ENCODE results near the gene UNC80.

Gene UNC80

DNA sequence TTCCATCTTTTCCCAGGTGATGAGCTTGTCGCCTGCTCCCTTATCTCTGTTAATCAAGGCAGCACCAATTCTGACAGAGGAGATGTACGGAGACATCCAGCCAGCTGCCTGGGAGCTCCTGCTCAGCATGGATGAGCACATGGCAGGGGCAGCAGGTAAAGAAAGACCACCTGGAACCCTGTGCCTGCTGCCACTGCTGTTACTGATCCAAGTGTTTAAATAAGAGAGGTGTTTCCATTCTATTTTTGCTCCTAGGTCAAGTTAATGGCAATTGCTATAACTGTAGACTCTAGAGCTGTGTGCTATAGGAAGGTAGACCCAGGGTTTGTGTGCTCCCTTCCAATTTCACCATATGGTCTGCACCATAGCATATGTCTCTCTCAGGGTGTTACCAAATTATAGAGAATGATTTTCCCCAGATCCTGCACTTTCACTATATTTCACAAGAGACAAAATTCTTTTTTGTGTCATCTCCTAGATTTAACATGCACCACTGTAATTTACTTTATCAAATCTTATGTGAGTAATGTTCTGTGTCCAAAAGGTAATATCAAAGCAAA is 142.2 kb downstream of the UNC80 start:
- no peak for DNase-seq (ENCODE audit: low read depth in 3 of 3)

DNA sequence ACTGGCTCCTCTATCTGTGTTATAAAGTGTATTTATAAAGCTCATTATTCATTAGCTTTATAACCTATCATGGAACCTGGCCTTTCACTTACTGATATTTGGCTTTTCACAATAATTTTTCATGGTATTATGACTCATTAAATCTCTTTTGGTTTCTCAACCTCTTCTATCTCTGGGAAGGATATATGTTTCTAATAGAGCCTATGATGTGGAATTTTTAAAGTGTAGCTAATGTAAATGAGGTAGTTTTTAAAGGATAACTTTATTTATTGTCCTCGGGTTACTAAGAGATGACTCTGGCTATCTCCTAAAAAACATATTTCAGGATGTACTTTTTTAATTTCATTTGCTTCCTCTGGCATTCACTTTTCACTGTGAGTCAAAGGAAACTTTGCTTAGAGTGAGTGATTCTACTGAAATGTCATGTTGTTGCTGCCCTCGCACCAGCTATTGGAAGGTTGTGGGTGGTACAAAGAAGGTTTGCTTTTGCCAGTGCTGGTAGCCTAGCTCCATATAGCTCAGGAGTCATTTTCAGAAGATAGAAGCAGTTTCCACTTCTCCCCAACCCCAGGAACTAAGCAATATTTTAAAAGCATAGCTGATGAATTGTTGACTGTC is 145.6 kb downstream of the UNC80 start:
- DNase-seq (ENCODE audit: low read depth in 3 of 3): no peak

DNA sequence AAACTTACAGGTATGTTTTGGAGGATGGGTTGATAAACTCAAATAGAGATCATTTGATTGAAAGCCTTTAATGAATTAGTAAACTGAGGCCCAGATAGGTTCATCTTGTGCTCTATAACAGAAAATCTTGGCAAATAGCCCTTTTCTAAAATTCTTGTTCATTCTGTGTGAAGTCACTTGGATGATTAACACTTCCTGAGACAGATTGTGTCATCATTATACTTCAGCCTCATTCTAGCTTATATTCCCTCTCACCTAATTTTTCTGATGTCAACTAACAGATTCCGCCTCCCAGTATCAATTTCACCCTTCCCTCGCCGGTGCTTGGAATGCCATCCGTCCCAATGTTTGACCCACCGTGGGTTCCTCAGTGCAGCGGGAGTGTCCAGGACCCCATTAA is 146.6 kb downstream of the UNC80 start:
- no peak for DNase-seq (ENCODE audit: low read depth in 3 of 3)

DNA sequence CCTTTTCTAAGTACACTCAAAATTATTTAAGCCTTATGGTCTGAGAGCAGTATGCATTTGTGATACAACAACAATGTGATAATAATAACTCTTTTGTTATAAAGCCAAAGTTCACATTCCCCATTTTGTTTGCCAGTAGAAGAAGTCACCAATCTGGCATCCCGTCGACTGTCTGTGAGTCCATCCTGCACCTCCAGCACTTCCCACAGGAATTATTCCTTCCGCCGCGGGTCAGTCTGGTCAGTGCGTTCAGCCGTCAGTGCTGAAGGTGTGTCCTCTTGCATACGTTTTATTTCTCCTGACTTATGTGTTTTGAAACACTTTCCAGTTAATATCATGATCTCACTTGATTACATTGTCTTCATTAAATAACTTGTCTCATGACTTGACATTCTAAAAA is 150.5 kb downstream of the UNC80 start:
- no peak for DNase-seq (ENCODE audit: low read depth in 3 of 3)

DNA sequence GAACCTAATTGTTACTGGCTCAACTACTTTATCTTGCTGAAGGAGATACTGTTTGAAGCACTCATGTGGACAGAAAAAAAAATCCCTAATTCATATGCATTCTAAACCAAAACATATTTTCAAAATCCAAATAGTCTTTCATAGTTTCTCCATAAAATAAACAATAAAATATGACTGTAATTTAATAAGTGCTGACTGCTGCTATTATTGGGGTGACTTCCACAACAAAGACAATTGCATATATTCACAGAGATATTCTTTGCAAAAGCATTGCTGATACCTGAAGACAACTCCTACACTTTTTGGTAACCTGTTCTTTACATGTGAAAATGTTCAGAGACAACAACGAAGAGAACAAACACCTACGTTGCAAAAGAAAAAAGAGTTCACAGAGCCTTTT is 157.7 kb downstream of the UNC80 start:
- no peak for DNase-seq (ENCODE audit: low read depth in 3 of 3)

DNA sequence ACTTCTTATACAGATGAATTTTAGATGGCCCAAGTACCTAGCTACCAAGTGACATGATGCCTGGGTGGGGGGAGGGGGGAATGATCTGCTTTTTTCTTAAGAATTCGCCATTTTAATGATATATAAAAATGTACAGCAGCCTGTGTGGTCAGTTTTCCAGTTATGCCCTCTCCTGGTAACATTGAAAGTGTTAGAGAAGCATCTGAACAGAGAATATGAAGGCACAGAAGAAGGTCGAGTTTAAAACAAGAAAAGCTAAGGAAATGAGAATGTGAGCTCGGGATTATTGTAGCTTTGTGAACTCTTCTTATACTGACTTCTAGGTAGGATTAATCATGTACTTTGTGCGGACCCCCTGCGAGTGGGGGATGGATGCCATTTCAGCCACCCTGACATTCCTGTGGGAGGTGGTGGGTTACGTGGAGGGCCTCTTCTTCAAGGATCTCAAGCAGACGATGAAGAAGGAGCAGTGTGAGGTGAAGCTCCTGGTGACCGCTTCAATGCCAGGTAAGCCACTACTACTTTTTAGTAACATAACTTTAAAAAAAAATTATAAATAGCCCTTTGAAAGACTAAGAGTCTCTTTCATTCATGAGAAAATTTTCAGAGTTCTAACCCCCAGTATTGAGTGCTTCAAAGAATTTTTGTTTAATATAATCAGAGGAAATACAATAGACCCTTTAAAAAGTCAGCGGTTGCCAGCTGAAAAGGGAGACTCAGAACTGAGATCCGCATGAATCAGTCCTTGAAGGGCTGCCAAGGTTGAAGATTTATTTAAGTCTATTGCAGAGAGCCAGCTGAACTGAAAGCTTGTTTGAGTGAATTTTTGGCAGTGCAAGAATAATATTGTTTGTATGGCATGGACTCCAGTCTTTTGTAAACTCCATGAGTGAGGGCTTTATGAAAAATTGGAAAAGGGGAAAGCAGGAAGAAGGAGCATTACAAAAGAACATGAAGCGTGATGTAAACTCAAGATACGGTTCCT is 162.2 kb downstream of the UNC80 start:
- DNase-seq (ENCODE audit: low read depth in 3 of 3): no peak

DNA sequence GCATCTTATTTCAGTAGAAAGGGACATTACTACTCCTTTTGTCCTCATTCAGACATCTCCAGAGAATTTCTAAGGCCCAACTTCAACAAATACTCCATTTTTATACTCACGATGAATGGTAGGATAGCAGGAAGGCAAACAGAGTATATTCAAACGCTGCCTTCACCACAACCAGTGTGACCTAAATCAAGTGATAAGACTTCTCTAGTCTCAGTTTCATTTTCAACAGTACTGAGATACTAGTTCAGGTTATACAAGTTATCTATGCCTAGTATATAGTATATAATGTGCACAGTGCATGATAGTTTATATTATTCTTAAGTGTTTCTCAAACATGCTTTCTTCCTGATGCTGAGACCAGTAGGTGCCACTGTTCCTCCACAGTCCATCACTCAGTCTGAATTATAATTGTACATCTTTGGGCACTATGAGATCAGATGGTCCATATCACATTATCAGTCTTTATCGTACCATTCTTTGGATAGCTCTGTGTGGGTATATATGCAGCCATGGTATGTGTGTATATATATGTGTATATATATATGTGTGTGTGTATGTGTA is 164.6 kb downstream of the UNC80 start:
- no peak for DNase-seq (ENCODE audit: low read depth in 3 of 3)

DNA sequence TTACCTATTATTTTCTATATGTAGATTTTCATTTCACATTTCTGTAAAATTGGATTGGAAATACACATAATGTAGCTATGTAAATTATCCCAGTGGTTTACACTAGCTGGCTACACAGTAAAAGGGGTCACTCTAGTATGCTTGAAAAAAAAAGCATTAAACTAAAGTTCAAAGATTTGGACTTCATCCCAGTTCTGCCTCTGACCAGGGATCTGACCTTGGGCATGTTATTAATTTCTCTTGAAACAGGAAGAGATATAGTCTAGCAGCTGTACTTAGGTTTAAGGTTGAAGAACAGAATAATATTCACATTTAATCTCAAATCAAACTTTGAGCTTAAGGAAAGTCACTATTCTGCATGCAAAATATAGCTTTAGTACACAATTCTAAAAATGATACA is 166.3 kb downstream of the UNC80 start:
- DNase-seq (ENCODE audit: low read depth in 3 of 3): no peak

DNA sequence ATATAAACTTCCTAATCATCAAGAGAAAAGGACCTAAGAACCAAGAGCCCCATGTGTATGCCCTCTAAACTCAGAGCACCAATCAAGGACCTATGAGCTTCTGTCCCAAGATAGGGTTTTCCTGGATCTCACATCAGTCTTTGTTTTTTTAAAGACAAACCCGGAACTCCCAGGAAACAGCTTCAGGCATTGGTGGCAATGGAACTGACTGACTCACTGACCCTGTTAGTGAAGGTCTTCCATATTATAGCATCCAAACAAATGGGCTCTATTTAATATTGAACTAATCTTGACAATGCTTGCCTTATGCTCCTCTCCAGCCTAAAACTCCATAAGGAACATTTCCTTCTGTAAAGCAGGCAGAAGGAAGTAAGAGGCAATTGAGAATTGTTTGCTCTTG is 167.3 kb downstream of the UNC80 start:
- no peak for DNase-seq (ENCODE audit: low read depth in 3 of 3)

DNA sequence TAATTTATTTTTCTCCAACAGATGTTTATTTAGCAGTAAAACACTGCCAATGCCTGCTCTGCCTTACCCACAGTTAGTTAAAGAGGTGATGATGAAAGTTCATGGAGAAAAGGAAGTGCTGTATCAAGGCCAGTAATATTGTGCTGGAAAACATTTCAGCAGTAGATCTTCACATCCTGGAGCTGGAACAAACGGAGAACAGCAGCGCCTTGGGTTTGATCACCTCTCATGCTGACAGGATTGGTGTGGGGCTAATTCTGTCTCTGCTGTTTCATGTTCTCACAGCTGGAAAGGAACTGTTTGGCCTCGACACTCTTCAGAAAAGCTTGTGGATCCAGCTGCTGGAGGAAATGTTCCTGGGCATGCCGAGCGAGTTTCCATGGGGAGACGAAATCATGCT is 169.3 kb downstream of the UNC80 start:
- DNase-seq (ENCODE audit: low read depth in 3 of 3): no peak

DNA sequence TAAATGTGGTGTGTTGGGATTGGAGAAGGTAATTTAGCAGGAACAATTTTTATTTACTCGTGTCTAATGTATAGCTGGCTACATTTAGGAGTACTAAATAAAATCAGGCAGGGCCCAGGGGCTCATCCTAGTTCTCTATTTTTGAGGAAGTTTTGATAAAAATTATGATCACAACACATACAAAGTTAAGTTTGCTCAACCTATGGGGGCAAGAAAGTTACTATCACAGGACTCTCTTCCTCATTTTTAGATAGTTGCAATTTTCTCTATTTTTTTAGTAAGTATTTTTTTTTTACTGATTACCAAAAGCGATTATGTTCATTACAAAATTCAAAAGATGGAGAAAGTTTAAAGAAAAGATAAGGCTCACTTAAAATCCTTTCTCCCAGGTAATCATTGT is 170.8 kb downstream of the UNC80 start:
- no peak for DNase-seq (ENCODE audit: low read depth in 3 of 3)

DNA sequence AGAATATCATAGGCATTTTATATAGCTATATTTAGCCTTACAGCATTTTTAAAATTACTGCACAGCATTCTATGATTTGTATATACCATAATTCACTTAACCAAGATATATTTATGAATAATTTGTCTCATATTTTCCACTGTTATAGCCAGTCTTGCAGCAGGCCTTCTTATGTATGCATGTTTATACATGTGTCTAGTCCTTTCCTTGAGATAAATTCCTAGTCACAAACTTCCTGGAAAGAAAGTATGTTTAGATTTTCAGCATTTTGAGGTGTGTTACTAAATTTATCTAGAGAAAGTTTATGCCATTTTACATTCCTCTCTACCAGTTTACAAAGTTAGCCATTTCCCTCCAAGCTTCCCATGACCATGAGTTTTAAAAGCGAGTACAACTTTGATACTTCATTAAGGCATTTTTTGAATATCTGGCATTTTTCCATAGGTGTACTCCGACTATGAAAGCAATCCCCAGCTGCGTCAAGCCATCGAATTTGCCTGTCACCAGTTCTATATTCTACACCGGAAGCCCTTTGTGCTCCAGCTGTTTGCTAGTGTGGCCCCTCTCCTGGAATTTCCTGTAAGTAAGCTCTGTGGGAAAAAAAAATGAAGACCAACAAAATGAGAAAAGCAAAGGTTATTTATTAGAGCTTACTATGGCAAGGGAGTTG is 171.4 kb downstream of the UNC80 start:
- DNase-seq (ENCODE audit: low read depth in 3 of 3): no peak

DNA sequence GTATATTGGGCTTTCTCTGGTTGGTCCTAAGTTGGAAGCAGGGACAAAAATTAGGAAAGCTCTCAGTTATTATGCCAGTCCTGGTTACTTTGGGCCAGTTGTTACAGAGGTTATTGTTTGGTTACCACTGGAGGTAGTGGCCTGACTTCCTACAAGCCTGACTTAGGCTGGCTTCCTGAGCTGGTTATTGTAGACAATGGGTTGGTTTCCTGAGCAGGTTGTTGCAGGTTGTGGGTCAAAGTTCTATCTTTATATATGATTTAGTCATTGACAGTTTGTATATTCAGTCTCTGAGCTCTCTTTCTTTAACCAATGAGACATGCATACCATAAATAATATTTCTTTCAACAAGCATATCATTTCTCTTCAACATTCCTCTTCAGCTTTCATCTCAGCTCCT is 172.1 kb downstream of the UNC80 start:
- no peak for DNase-seq (ENCODE audit: low read depth in 3 of 3)

DNA sequence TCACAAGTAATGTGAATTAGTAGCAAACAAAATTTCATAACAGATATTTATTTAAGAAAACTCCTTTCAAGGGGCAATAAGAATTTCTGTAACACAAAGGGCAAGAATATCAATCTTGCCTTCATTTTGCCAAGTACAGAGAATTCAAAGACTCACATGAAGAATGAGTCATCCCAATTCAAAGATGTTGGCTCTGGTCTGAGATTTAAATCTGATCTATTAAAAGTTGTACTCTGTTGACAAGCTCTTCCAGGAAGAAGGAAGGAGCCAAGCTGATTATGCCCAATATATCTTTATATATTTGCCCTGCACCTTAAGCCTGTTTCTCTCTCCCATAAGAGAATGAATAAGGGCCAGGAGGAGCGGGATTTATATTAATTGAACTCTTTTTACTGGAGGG is 174.9 kb downstream of the UNC80 start:
- DNase-seq (ENCODE audit: low read depth in 3 of 3): no peak

DNA sequence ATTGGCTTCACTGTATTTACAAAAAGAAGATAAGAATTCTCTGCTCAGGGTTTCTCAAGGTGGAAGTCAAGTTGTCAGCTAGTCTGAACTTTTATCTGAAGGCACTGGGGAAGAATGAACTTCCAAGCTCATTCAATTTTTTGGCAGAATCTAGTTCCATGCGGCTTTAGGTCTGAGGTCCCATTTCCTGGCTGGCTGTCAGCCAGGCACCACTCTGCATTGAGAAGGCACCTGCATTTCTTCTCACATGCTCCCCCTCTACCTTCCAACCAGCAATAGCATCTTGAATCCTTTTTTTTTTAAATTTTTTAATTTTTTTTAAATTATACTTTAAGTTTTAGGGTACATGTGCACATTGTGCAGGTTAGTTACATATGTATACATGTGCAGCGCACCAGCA is 184.6 kb downstream of the UNC80 start:
- DNase-seq (ENCODE audit: low read depth in 3 of 3): no peak

DNA sequence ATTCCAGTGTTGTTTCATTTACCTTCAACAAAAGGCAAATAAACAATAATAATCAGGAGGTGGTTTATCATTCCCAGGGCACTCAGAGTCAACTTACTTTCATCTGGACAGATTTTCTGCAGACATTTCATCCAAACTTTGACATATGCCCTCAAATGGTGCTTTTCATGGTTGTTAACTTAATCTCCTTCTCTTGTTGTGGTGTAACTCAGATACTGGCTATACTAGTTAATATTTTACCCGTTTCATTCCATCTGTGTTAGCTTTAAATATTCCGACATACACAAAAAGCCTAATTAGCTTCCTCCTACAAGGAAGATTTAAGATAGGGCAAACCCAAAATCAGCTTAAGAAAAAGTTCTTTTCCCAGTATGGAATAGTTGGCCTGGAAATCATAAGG is 186.4 kb downstream of the UNC80 start:
- DNase-seq (ENCODE audit: low read depth in 3 of 3): no peak

DNA sequence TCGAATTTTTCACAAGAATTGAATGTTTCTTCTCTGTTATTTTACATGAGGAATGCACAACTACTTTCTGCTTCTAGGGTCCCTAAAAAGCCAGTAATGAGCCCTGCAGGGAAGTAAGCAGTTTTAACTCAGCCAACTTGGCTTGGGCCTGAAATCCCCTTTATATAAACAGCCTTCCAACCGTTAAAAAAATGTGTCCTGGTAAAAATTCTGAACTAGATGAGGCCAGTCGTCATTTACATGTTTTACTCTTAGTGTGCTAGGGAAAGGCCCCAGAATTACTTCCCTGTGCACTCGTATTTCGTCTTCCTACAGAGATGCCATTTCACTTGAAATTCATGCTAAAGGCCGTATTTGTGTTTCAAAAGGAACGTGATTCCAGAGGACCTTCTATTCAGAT is 188.4 kb downstream of the UNC80 start:
- no peak for DNase-seq (ENCODE audit: low read depth in 3 of 3)

DNA sequence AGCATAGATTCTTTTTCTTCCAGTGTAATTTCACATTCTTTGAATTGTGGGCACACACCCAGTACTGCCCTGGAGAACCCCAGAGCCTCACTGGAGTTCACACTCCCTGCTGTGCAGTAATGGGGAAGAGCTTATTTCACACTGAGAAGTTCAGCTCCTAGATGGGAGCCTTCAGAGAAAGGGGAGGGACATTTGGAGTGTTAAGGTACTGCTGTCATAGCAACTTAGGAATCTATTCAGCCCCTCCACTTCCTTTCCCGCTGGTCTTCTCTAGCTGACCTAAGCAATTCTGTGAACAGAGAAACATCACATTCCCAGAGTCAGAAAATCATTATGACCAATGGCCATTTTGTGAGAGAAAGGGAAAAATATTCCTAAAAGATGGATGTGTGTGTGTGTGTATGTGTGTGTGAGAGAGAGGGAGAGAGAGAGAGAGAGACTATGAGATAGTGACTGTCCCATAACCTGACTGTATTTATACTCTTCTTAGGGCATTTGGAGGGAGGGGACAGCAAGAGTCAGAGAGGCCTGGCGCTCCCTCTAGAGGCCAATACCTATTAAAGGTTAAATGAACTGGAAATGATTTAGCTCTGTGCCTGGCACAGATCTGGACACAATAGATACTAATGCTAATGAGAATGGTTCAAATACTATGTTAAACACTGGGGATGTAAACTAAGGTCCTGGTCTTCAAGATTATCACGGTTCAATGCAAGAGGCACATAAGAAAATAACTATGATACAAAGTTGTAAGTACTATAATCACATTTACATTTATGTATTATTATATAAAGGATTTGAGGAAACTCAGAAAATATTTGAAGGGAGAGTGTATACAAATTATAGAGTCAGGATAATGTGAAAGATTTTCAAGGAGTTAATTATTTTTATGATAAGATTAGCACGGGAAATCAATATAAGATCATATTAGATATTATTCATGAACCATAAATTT is 189.3 kb downstream of the UNC80 start:
- DNase-seq (ENCODE audit: low read depth in 3 of 3): peak in 2 of 3 experiments; percentile 2 to 3

DNA sequence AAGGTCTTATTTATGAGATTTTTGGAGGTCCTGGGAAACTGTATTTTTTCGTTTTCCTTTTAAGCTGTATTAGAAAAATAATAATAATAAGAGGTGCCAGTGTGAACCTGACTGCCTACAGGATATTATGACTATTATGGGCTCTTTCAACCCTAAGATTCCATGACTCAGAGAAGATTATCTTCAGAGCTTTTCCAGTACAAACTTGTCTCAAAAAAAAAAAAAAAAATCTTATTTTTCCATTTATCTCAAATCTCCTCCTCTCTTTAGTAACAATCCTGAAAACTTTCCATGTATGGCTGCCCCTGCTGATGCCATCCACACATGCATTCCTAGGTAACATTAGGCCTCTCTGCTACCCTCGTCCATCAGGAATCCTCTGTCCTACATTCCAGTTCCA is 194.1 kb downstream of the UNC80 start:
- DNase-seq (ENCODE audit: low read depth in 3 of 3): no peak

DNA sequence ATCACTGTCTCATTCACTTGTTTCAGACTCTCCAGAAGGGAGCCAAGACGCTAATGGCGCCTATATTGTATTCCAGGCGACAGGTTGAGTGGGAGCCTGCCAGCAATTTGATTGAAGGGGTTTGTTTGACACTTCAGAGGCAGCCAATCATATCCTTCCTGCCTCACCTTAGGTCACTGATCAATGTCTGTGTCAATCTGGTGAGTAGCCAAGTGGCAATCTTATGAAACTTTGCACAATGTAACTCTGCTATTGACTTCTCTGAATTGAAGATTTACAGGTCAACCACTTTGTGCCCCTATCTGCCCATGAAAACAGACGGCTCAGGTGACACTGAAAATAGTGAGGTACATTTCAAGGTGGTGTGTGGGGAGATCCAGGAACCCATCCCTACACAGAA is 198.1 kb downstream of the UNC80 start:
- DNase-seq (ENCODE audit: low read depth in 3 of 3): no peak

DNA sequence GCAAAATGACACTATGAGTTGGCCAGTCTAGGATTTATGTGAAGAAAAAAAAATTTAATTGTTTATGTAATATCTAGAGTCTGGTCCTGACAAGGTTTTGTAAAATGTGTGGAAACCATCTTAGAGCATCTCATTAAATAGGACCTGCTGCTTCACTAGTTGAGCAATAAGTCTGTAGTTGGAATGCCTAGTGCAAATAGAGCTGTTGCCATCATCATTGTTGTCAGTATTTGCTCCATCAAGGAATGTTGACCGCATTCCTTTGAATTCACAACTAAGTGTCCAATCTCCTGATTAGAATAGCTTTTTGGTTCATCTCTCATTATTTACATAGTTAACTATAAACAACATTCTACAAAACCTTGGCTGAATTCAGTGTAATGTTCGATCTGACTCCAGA is 198.6 kb downstream of the UNC80 start:
- no peak for DNase-seq (ENCODE audit: low read depth in 3 of 3)
